ENCODE results near the gene COL4A4.

Gene COL4A4

GRCh38 chr2:227161947-227162346, 2.1 kb downstream of the COL4A4 start:
- no peak for DNase-seq (ENCODE audit: low read depth)

GRCh38 chr2:227160164-227160563, 3.8 kb downstream of the COL4A4 start:
- DNase-seq (ENCODE audit: low read depth) = no peak

- DNase-seq (ENCODE audit: low read depth) = no peak
Measured at GRCh38 chr2:227154986-227155774, 8.8 kb downstream of the COL4A4 start.

- DNase-seq (ENCODE audit: low read depth) = no peak
Measured at GRCh38 chr2:227153758-227154486, 10.1 kb downstream of the COL4A4 start.

GRCh38 chr2:227153307-227153706, 10.7 kb downstream of the COL4A4 start:
- no peak for DNase-seq (ENCODE audit: low read depth)

GRCh38 chr2:227152093-227152766, 11.8 kb downstream of the COL4A4 start:
- no peak for DNase-seq (ENCODE audit: low read depth)

GRCh38 chr2:227150222-227150936, 13.6 kb downstream of the COL4A4 start:
- DNase-seq (ENCODE audit: low read depth) = no peak

- no peak for DNase-seq (ENCODE audit: low read depth)
Measured at GRCh38 chr2:227148106-227148505, 15.9 kb downstream of the COL4A4 start.

GRCh38 chr2:227147023-227147422, 17.0 kb downstream of the COL4A4 start:
- no peak for DNase-seq (ENCODE audit: low read depth)

- DNase-seq (ENCODE audit: low read depth) = no peak
Measured at GRCh38 chr2:227146456-227146855, 17.5 kb downstream of the COL4A4 start.

- DNase-seq (ENCODE audit: low read depth) = no peak
Measured at GRCh38 chr2:227143895-227144294, 20.1 kb downstream of the COL4A4 start.

GRCh38 chr2:227141301-227141700, 22.7 kb downstream of the COL4A4 start:
- DNase-seq (ENCODE audit: low read depth) = no peak

- no peak for DNase-seq (ENCODE audit: low read depth)
Measured at GRCh38 chr2:227134591-227134990, 29.4 kb downstream of the COL4A4 start.

GRCh38 chr2:227132986-227133385, 31.0 kb downstream of the COL4A4 start:
- DNase-seq (ENCODE audit: low read depth) = no peak

GRCh38 chr2:227130636-227131035, 33.4 kb downstream of the COL4A4 start:
- no peak for DNase-seq (ENCODE audit: low read depth)

GRCh38 chr2:227127201-227127600, 36.8 kb downstream of the COL4A4 start:
- DNase-seq (ENCODE audit: low read depth) = no peak

GRCh38 chr2:227125506-227125905, 38.5 kb downstream of the COL4A4 start:
- no peak for DNase-seq (ENCODE audit: low read depth)

GRCh38 chr2:227124811-227125210, 39.2 kb downstream of the COL4A4 start:
- no peak for DNase-seq (ENCODE audit: low read depth)

- DNase-seq (ENCODE audit: low read depth) = no peak
Measured at GRCh38 chr2:227123697-227124096, 40.3 kb downstream of the COL4A4 start.

- no peak for DNase-seq (ENCODE audit: low read depth)
Measured at GRCh38 chr2:227118353-227118752, 45.7 kb downstream of the COL4A4 start.

GRCh38 chr2:227117852-227118251, 46.2 kb downstream of the COL4A4 start:
- DNase-seq (ENCODE audit: low read depth) = no peak

GRCh38 chr2:227117027-227117426, 47.0 kb downstream of the COL4A4 start:
- DNase-seq (ENCODE audit: low read depth) = no peak

Data from stimulated activated CD8-positive, alpha-beta memory T cell treated with anti-CD3 and anti-CD28 coated beads, Interleukin-15, amount 100 ng/mL, for 24 hours (primary cell).